GM23338 (cell line): ENCODE data around the gene IGSF22.

Experiments
- CREB1 ChIP-seq: fragments of 250-450 bp; sonication (Bioruptor Pico); IDR thresholded peaks from 2 replicates; pipeline ENCODE4 v1.5.0; 2020; ENCODE audit warnings: low read depth, mild to moderate bottlenecking, moderate library complexity
- CTCF ChIP-seq, 2 experiments: fragments of 200-600 bp in 1 of 2; sonication (generic) in 1 of 2; conservative IDR thresholded peaks; 2 replicates each; pipeline versions ENCODE4 v1.5.1 to v1.6.1; 2016 to 2017; ENCODE audit warnings: antibody characterized with exemption in 2 of 2, low read depth in 2 of 2, mild to moderate bottlenecking in 2 of 2, moderate library complexity in 1 of 2
- EZH2 ChIP-seq: fragments of 200-600 bp; sonication (generic); IDR thresholded peaks from one replicate; pipeline ENCODE4 v1.8.0; 2017; ENCODE audit warnings: antibody characterized with exemption, mild to moderate bottlenecking, low read depth; ENCODE audit not compliant: unreplicated experiment
- EZH2phosphoT487 ChIP-seq: fragments of 200-600 bp; sonication (generic); IDR thresholded peaks from one replicate; pipeline ENCODE4 v1.8.1; 2018; ENCODE audit warnings: antibody characterized with exemption; ENCODE audit not compliant: unreplicated experiment
- POLR2AphosphoS5 ChIP-seq: IDR thresholded peaks from 2 replicates; pipeline ENCODE4 v1.6.1; 2016; ENCODE audit warnings: antibody characterized with exemption, low read depth
- ZNF331 ChIP-seq: fragments of 250-450 bp; sonication (Bioruptor Pico); IDR thresholded peaks from 2 replicates; pipeline ENCODE4 v1.5.0; 2020; ENCODE audit warnings: low read depth, mild to moderate bottlenecking, moderate library complexity
- TF ChIP-seq, protein P1 (sequence below): IDR thresholded peaks from one replicate; pipeline ENCODE4 v1.6.1; 2018; ENCODE audit warnings: antibody characterized with exemption; ENCODE audit not compliant: unreplicated experiment

DNA sequence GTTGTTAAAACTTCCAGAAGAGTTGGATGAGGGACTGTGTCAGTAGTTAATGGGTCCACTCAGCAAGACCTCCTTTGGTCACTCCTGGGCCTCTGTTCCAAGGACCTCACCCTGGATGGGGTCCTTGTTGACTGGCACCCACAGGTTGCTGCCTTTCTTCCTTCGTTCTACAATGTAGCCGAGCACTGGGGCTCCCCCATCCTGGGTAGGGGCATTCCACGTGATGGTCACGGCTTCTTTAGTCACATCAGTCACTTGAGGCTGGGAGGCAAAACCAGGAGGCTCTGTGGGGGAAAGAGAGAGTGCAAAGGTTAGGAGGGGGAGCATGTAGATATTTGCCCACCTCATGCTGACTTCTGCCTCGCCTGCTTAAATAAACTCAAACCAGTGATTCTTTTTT is 15.4 kb downstream of the IGSF22 start:
- no peak for TF ChIP-seq CTCF (conservative IDR thresholded peaks at IDR 0.05; ENCODE audit: low read depth in 2 of 2)
- no peak for TF ChIP-seq ZNF331
- no peak for TF ChIP-seq EZH2phosphoT487
- no peak for TF ChIP-seq POLR2AphosphoS5
- TF ChIP-seq CREB1 (CRISPR knock-in tag): no peak
- TF ChIP-seq EZH2: no peak
- TF ChIP-seq, protein P1, sequence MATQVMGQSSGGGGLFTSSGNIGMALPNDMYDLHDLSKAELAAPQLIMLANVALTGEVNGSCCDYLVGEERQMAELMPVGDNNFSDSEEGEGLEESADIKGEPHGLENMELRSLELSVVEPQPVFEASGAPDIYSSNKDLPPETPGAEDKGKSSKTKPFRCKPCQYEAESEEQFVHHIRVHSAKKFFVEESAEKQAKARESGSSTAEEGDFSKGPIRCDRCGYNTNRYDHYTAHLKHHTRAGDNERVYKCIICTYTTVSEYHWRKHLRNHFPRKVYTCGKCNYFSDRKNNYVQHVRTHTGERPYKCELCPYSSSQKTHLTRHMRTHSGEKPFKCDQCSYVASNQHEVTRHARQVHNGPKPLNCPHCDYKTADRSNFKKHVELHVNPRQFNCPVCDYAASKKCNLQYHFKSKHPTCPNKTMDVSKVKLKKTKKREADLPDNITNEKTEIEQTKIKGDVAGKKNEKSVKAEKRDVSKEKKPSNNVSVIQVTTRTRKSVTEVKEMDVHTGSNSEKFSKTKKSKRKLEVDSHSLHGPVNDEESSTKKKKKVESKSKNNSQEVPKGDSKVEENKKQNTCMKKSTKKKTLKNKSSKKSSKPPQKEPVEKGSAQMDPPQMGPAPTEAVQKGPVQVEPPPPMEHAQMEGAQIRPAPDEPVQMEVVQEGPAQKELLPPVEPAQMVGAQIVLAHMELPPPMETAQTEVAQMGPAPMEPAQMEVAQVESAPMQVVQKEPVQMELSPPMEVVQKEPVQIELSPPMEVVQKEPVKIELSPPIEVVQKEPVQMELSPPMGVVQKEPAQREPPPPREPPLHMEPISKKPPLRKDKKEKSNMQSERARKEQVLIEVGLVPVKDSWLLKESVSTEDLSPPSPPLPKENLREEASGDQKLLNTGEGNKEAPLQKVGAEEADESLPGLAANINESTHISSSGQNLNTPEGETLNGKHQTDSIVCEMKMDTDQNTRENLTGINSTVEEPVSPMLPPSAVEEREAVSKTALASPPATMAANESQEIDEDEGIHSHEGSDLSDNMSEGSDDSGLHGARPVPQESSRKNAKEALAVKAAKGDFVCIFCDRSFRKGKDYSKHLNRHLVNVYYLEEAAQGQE: no peak
